ENCODE measurements around the gene TLX2.

Gene TLX2

DNA sequence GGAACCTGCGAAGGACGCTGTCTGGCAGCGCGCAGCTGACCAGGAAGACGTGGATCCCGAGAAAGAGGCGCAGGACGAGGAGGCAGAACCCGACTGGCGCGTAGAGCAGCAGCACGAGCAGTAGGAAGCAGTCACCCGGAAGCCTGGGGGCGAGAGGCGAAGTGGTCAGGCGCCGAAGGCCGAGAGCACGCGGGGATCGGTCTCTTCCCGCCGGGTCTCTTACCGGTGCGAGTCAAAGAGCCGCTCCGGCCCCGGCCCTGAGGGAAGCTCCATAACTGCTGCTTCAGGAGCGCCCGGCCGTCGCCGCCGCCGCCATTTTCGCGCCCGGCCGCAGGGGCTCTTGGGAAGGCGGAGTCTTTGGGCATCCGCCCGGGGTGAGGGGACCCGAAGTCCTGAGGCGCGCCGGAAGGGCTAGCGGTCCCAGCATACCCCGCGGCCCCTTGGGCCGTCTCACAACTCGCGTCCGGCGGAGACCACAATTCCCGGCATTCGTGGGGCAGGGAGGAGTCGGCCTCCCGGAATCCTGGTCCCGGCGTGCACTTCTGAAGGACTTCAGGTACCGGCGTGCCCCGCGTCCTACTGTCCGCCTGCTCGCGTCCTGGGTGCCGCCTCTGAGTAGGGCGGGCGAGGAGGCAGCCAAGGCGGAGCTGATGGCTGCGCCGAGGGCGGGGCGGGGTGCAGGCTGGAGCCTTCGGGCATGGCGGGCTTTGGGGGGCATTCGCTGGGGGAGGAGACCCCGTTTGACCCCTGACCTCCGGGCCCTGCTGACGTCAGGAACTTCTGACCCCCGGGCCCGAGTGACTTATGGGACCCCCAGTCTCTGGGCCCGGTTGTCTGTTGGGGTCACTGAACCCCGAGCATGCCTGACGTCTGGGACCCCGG lies 15.3 kb downstream of the TLX2 start, which contains the start of the genes AUP1 and HTRA2:
TSS of gene AUP1 (minus strand) at position 350 of the 882 bp plus-strand sequence. CDS start at position 273, 77 bp downstream.
TSS of gene HTRA2 (plus strand) at position 577 of the 882 bp plus-strand sequence. CDS start at position 651, 74 bp downstream.
- H3K4me2 ChIP-seq (ENCODE audit: low read depth, low read length): peak within 1 kb of the TSS; percentile 91
- peaks cover 15% of the 10 kb centered on the region; the same call in 1 of the 2 replicates for H3F3A ChIP-seq (ENCODE audit: insufficient read depth, low read length)
- peak within 1 kb of the TSS; percentile 91 for H3K4me3 ChIP-seq (ENCODE audit: low read length)
- DNase-seq: peak; percentile 99
- H3K9ac ChIP-seq (ENCODE audit: low read length): peak within 1 kb of the TSS; percentile 94
- TF ChIP-seq EZH2phosphoT487 (IDR thresholded peaks at IDR 0.05; ENCODE audit: low read length): no peak
- TF ChIP-seq, protein P1, sequence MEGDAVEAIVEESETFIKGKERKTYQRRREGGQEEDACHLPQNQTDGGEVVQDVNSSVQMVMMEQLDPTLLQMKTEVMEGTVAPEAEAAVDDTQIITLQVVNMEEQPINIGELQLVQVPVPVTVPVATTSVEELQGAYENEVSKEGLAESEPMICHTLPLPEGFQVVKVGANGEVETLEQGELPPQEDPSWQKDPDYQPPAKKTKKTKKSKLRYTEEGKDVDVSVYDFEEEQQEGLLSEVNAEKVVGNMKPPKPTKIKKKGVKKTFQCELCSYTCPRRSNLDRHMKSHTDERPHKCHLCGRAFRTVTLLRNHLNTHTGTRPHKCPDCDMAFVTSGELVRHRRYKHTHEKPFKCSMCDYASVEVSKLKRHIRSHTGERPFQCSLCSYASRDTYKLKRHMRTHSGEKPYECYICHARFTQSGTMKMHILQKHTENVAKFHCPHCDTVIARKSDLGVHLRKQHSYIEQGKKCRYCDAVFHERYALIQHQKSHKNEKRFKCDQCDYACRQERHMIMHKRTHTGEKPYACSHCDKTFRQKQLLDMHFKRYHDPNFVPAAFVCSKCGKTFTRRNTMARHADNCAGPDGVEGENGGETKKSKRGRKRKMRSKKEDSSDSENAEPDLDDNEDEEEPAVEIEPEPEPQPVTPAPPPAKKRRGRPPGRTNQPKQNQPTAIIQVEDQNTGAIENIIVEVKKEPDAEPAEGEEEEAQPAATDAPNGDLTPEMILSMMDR (IDR thresholded peaks at IDR 0.05; ENCODE audit: low read length): no peak
- TF ChIP-seq EZH2 (optimal IDR thresholded peaks at IDR 0.05; ENCODE audit: low read depth, low read length): no peak
- peaks cover 14% of the 10 kb centered on the region for H3K4me1 ChIP-seq (ENCODE audit: low read length)
- no peaks in the 10 kb centered on the region for H3K9me2 ChIP-seq (replicated peaks; ENCODE audit: insufficient read depth, low read length)
- peaks cover 42% of the 10 kb centered on the region for H3K79me2 ChIP-seq (ENCODE audit: low read length)
- peak within 1 kb of the TSS; percentile 69 for H3K27ac ChIP-seq (ENCODE audit: low read length)
- H4K20me1 ChIP-seq (ENCODE audit: insufficient read depth, low read length): no peaks in the 10 kb centered on the region
- peak within 1 kb of the TSS; percentile 72 for H2AFZ ChIP-seq (ENCODE audit: low read length)
- H3K36me3 ChIP-seq (replicated peaks; ENCODE audit: insufficient read depth, low read length): peaks cover 11% of the 10 kb centered on the region
- H3K27me3 ChIP-seq (replicated peaks; ENCODE audit: insufficient read depth, low read length): no peaks in the 10 kb centered on the region
- H3K9me3 ChIP-seq (replicated peaks; ENCODE audit: insufficient read depth, low read length): no peaks in the 10 kb centered on the region

DNA sequence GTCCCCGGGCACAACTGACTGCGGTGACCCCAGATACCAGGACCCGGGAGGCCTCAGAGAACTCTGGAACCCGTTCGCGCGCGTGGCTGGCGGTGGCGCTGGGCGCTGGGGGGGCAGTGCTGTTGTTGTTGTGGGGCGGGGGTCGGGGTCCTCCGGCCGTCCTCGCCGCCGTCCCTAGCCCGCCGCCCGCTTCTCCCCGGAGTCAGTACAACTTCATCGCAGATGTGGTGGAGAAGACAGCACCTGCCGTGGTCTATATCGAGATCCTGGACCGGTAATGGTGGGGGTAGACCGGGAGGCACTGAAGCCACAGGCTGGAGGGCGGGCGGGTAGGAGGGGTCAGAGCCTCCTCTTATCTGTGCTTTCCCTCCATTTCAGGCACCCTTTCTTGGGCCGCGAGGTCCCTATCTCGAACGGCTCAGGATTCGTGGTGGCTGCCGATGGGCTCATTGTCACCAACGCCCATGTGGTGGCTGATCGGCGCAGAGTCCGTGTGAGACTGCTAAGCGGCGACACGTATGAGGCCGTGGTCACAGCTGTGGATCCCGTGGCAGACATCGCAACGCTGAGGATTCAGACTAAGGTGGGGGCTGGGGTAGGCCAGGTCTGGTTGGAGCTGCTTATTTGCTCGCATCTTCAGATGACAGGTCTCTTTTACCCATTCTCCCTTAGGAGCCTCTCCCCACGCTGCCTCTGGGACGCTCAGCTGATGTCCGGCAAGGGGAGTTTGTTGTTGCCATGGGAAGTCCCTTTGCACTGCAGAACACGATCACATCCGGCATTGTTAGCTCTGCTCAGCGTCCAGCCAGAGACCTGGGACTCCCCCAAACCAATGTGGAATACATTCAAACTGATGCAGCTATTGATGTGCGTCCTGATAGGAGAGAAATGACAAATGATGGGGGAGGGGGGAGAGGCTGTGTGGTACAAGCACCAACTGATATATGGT lies 16.3 kb downstream of the TLX2 start:
- TF ChIP-seq EZH2 (optimal IDR thresholded peaks at IDR 0.05; ENCODE audit: low read depth, low read length) (no peak), EZH2phosphoT487 (IDR thresholded peaks at IDR 0.05; ENCODE audit: low read length) (no peak)
- TF ChIP-seq, protein P1 (IDR thresholded peaks at IDR 0.05; ENCODE audit: low read length): no peak
- H3K9me3 ChIP-seq (replicated peaks; ENCODE audit: insufficient read depth, low read length): no peaks in the 10 kb centered on the region
- H3K27me3 ChIP-seq (replicated peaks; ENCODE audit: insufficient read depth, low read length): no peaks in the 10 kb centered on the region
- H3K79me2 ChIP-seq (ENCODE audit: low read length): peaks cover 42% of the 10 kb centered on the region
- peak overlapping the region; percentile 91 for H3K4me3 ChIP-seq (ENCODE audit: low read length)
- H3K36me3 ChIP-seq (replicated peaks; ENCODE audit: insufficient read depth, low read length): peaks cover 11% of the 10 kb centered on the region
- peak overlapping the region; percentile 91 for H3K4me2 ChIP-seq (ENCODE audit: low read depth, low read length)
- DNase-seq: peak; percentile 69
- peak overlapping the region; percentile 72 for H2AFZ ChIP-seq (ENCODE audit: low read length)
- peaks cover 14% of the 10 kb centered on the region for H3K4me1 ChIP-seq (ENCODE audit: low read length)
- H4K20me1 ChIP-seq (ENCODE audit: insufficient read depth, low read length): no peaks in the 10 kb centered on the region
- H3K9me2 ChIP-seq (replicated peaks; ENCODE audit: insufficient read depth, low read length): no peaks in the 10 kb centered on the region
- peak overlapping the region; percentile 94 for H3K9ac ChIP-seq (ENCODE audit: low read length)
- peaks cover 15% of the 10 kb centered on the region; the same call in 1 of the 2 replicates for H3F3A ChIP-seq (ENCODE audit: insufficient read depth, low read length)
- peak overlapping the region; percentile 69 for H3K27ac ChIP-seq (ENCODE audit: low read length)

DNA sequence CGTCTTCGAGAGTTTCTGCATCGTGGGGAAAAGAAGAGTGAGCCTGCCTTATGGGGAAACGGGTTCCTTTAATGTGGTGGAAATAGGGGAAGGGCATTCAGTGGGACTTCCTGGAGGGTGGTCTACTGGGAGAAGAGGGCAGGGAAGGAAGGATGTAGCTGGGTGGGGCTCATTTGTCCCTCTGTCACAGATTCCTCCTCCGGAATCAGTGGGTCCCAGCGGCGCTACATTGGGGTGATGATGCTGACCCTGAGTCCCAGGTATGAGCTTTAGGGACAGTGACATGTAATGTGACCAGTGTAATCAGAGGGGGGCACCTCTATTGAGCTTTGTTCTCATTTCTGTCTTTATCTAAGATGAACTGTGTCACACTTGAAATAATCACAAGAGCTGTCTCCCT lies 17.4 kb downstream of the TLX2 start:
- no peak overlapping the region for H3K4me2 ChIP-seq (ENCODE audit: low read depth, low read length)
- H3K9ac ChIP-seq (ENCODE audit: low read length): no peak overlapping the region
- no peak overlapping the region for H3K27ac ChIP-seq (ENCODE audit: low read length)
- H3K4me1 ChIP-seq (ENCODE audit: low read length): peaks cover 14% of the 10 kb centered on the region
- H3K9me3 ChIP-seq (replicated peaks; ENCODE audit: insufficient read depth, low read length): no peaks in the 10 kb centered on the region
- H3K27me3 ChIP-seq (replicated peaks; ENCODE audit: insufficient read depth, low read length): 0 out of 2 replicates have a peak, but pooled peaks cover under 1% of the 10 kb centered on the region
- no peaks in the 10 kb centered on the region for H4K20me1 ChIP-seq (ENCODE audit: insufficient read depth, low read length)
- H3K9me2 ChIP-seq (replicated peaks; ENCODE audit: insufficient read depth, low read length): no peaks in the 10 kb centered on the region
- H3F3A ChIP-seq (ENCODE audit: insufficient read depth, low read length): peaks cover 9% of the 10 kb centered on the region; the same call in 1 of the 2 replicates
- DNase-seq: no peak
- peaks cover 42% of the 10 kb centered on the region for H3K79me2 ChIP-seq (ENCODE audit: low read length)
- no peak overlapping the region for H3K4me3 ChIP-seq (ENCODE audit: low read length)
- no peak overlapping the region for H2AFZ ChIP-seq (ENCODE audit: low read length)
- H3K36me3 ChIP-seq (replicated peaks; ENCODE audit: insufficient read depth, low read length): peaks cover 7% of the 10 kb centered on the region
- TF ChIP-seq, protein P1 (IDR thresholded peaks at IDR 0.05; ENCODE audit: low read length): no peak
- no peak for TF ChIP-seq EZH2 (optimal IDR thresholded peaks at IDR 0.05; ENCODE audit: low read depth, low read length)
- no peak for TF ChIP-seq EZH2phosphoT487 (IDR thresholded peaks at IDR 0.05; ENCODE audit: low read length)
